NK-92 (cell line): ENCODE measurements around the gene CA7.
"Not testable (repeated sequence)": the region's sequence is repeated elsewhere in the genome, so short reads cannot be mapped to it uniquely, and the experiment has no call there.

Experiments
- DNase-seq: peaks from one replicate; lab custom pipeline; 2025; ENCODE audit not compliant: unreplicated experiment; lab: John Stamatoyannopoulos, UW

Gene CA7

GRCh38 chr16:66895999-66896398 lies 51.8 kb downstream of the CA7 start:
- no peak for DNase-seq

- DNase-seq, result not testable (repeated sequence)
These were observed 52.5 kb downstream of the CA7 start for GRCh38 chr16:66896682-66897081.

GRCh38 chr16:66898207-66898606 lies 54.0 kb downstream of the CA7 start:
- no peak for DNase-seq

GRCh38 chr16:66898933-66899309 lies 54.7 kb downstream of the CA7 start:
- DNase-seq, result no peak

- no peak for DNase-seq
These were observed 55.2 kb downstream of the CA7 start for GRCh38 chr16:66899310-66899944.

- no peak for DNase-seq
These were observed 55.9 kb downstream of the CA7 start for GRCh38 chr16:66899945-66900710.

- DNase-seq, result no peak
These were observed 56.7 kb downstream of the CA7 start for GRCh38 chr16:66900721-66901441.

GRCh38 chr16:66901626-66902025 lies 57.4 kb downstream of the CA7 start:
- DNase-seq, result no peak

- DNase-seq, result no peak
These were observed 58.7 kb downstream of the CA7 start for GRCh38 chr16:66902648-66903543.
